ENCODE measurements around the gene CLEC16A.
"Not testable (repeated sequence)": the region's sequence is repeated elsewhere in the genome, so short reads cannot be mapped to it uniquely, and the experiment has no call there.

Gene CLEC16A

DNA sequence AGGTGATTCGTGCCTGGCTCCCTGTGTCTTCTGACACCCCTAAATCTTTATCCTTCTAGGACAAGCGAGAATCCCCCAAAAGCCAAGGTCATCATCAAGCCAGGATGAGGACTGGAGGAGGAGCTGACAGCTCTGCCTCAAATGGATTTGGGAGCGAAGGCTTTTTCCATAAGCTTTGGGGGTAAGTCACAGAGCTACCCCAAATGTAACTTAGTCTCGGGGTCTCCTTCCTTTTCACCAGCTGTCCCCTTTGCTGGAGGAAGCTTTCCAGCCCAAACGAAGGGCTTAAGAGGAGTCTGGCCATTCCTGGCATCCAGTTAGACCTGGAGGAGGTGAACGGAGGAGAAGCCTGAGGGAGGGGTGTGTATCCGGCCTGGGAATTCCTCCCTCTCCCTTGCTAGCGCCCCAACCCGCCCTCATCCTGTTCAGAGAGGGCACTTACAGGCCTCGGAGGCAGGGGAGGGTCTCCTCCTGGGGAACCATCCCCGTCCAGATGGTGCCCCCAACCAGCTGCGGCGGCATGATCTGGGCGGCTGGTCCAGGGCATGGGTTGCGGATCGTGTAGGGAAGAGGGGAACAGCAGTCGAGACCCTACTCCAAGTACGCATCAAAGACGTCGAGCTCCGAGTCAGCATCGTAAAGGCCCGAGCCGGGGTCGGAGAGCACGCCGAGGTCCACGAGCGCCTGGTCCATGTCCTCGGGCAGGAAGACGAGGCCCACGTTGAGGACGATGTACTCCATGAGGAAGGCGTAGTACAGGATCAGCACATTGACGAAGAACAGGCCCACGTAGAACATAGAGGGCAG lies 3.0 kb upstream of the CLEC16A start:
- no peak for DNase-seq

- not testable (repeated sequence) for DNase-seq
These were observed 2.4 kb upstream of the CLEC16A start for GRCh38 chr16:10941935-10942351.

- DNase-seq = peak; percentile 94
These were observed 1.9 kb upstream of the CLEC16A start, which contains the start of gene DEXI for GRCh38 chr16:10942352-10943063. Gene DEXI (minus strand): TSS chr16:10942468. CDS start chr16:10942005, 463 bp downstream.

- no peak for DNase-seq
These were observed 1.4 kb upstream of the CLEC16A start for GRCh38 chr16:10943064-10943353.

- DNase-seq = no peak
These were observed 862 bp downstream of the CLEC16A start for GRCh38 chr16:10945065-10945787.

GRCh38 chr16:10946308-10946707 lies 1.9 kb downstream of the CLEC16A start:
- DNase-seq = no peak

GRCh38 chr16:10947211-10947787 lies 2.9 kb downstream of the CLEC16A start:
- DNase-seq = no peak

GRCh38 chr16:10949424-10949970 lies 5.1 kb downstream of the CLEC16A start:
- no peak for DNase-seq

DNA sequence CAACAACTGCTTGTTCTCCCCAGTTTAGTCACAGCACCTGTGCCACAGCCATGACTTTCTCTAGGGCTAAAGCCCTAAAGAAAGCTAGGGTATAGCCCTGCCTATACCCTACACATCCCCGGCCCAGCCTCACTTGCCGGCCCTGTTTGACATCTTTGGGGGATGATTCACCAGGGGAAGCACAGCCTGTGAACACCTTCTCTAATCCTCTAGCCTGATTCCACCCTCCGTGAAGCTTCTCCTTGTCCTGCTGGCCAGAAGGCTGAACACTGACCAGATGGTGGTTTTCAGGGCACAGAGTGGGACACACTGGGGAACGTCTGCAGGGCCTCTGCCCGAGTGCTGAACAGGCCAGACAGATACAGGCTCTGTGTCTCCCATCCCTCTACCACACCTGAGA lies 6.0 kb downstream of the CLEC16A start:
- no peak for DNase-seq

- DNase-seq = no peak
These were observed 6.7 kb downstream of the CLEC16A start for GRCh38 chr16:10951026-10951425.

GRCh38 chr16:10954903-10955302 lies 10.5 kb downstream of the CLEC16A start:
- DNase-seq = no peak

- DNase-seq = no peak
These were observed 13.6 kb downstream of the CLEC16A start for GRCh38 chr16:10957771-10958482.

- no peak for DNase-seq
These were observed 14.8 kb downstream of the CLEC16A start for GRCh38 chr16:10959161-10959560.

DNA sequence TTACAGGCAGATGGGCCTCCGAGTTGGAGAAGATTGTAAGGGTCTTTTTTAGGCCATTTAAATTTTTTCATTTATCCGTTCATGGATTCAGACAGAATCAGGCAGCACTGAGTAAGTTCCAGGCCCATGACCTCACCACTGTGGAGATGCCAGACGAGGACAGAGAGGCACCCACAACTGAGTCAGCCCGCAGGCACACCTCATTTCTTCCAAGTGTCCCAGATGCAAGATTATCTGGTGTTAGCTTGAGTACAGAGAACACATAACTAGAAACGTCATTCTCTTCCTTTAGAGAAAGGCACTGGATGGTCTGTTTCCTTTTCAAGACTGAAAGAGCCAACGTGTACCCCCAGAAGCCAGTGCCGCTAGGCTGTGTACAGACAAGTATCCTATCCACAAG lies 16.9 kb downstream of the CLEC16A start:
- no peak for DNase-seq

- DNase-seq = peak; percentile 84
These were observed 19.9 kb downstream of the CLEC16A start for GRCh38 chr16:10964039-10964890.

- DNase-seq = peak; percentile 44
These were observed 20.5 kb downstream of the CLEC16A start for GRCh38 chr16:10964891-10965326.

GRCh38 chr16:10965440-10966061 lies 21.2 kb downstream of the CLEC16A start:
- no peak for DNase-seq

- DNase-seq = no peak
These were observed 21.8 kb downstream of the CLEC16A start for GRCh38 chr16:10966129-10966528.

- not testable (repeated sequence) for DNase-seq
These were observed 22.2 kb downstream of the CLEC16A start for GRCh38 chr16:10966559-10966958.

DNA sequence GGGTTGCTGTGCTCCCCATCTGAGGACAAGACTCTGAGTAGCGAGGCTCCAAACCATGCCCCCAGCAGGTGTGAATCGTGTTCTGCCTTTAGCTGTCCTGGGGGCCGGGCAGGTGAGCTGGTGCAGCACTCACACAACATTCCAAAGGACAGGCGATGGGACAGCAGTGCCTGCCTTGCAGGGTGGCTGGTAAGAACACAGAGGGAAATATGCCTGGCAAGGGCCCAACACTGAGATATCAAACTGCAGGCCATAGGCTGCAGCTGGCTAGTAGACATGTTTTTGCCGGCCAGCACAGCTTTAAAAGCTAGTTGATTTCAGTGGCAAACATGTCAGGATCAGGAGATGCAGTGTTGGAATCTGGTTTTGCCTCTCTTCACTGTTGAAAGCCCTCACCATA lies 23.6 kb downstream of the CLEC16A start:
- DNase-seq = no peak

DNA sequence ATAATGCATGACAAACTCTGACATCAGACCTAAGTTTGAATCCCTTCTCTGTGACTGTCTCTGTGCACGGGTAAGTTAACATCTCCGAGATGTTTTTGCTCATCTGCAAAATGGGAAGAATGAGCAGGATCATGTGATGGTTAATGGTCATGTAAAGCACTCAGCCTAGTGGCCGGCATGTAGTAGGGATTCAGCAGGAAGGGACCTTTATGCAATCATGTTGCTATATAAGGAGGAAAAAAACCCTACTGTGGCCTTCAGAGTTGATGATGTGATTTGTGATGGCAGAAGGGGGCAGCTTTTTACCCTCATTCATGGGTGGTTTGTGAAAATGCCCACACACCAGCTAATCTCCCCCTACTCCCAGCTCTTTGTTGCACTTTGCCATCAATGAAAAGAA lies 24.1 kb downstream of the CLEC16A start:
- DNase-seq = no peak
